HepG2 (cell line): Measurements from ENCODE around the gene AHCTF1. TPM values are rescaled to one million over a fixed set of nuclear protein-coding genes. Genes with fewer than 3 reads are reported as not detected.
A peak's percentile ranks its signal among the peaks of the same experiment; 100 is the strongest.

Source experiments
- ADNP ChIP-seq: sonication (generic); formaldehyde crosslinking; IDR thresholded peaks from 2 replicates; pipeline ENCODE4 v1.4.0; 2020; ENCODE audit warnings: missing genetic modification reagents
- ATF7 ChIP-seq, 2 experiments: fragments of 450-650 bp in 1 of 2; sonication (generic) in 1 of 2; formaldehyde crosslinking in 1 of 2; IDR thresholded peaks; 2 replicates each; pipeline versions ENCODE4 v1.4.0 to v1.6.1; 2016 to 2020; ENCODE audit warnings: antibody characterized with exemption in 1 of 2, mild to moderate bottlenecking in 1 of 2, missing genetic modification reagents in 1 of 2
- CENPT ChIP-seq: sonication (generic); formaldehyde crosslinking; IDR thresholded peaks from 2 replicates; pipeline ENCODE4 v1.8.0; 2022; ENCODE audit warnings: low read depth, mild to moderate bottlenecking, moderate library complexity, missing genetic modification reagents
- FOSL2 ChIP-seq: sonication (generic); formaldehyde crosslinking; IDR thresholded peaks from 2 replicates; pipeline ENCODE4 v1.4.0; 2020; ENCODE audit warnings: missing genetic modification reagents
- GATA4 ChIP-seq: sonication (generic); IDR thresholded peaks from 2 replicates; pipeline ENCODE4 v1.6.1; 2016; ENCODE audit warnings: antibody characterized with exemption, low read depth, borderline replicate concordance
- HIC2 ChIP-seq: sonication (generic); formaldehyde crosslinking; IDR thresholded peaks from 2 replicates; pipeline ENCODE4 v1.9.0; 2022; ENCODE audit warnings: low read depth, missing genetic modification reagents
- KDM1A ChIP-seq: IDR thresholded peaks from 2 replicates; pipeline ENCODE4 v1.6.1; 2016; ENCODE audit warnings: missing compliant biosample characterization
- KDM5A ChIP-seq: fragments of 200-600 bp; sonication (generic); IDR thresholded peaks from 2 replicates; pipeline ENCODE4 v1.7.0; 2018; ENCODE audit warnings: antibody characterized with exemption, mild to moderate bottlenecking, low read length, borderline replicate concordance
- MIER3 ChIP-seq: IDR thresholded peaks from 2 replicates; pipeline ENCODE4 v1.6.1; 2016; ENCODE audit warnings: missing compliant biosample characterization, borderline replicate concordance
- NFE2L2 ChIP-seq: fragments of 150-350 bp; IDR thresholded peaks from 2 replicates; pipeline ENCODE4 v1.6.1; 2014; ENCODE audit warnings: low read length
- RARG ChIP-seq: sonication (generic); formaldehyde crosslinking; IDR thresholded peaks from 2 replicates; pipeline ENCODE4 v1.4.0; 2020; ENCODE audit warnings: low read depth, mild to moderate bottlenecking, missing genetic modification reagents
- SAP130 ChIP-seq: IDR thresholded peaks from 2 replicates; pipeline ENCODE4 v1.6.1; 2016; ENCODE audit warnings: low read depth
- SOX6 ChIP-seq, 2 experiments: fragments of 450-650 bp in 1 of 2; sonication (generic) in 1 of 2; formaldehyde crosslinking in 1 of 2; IDR thresholded peaks; 2 replicates each; pipeline versions ENCODE4 v1.4.0 to v1.6.1; 2017 to 2020; ENCODE audit warnings: antibody characterized with exemption in 1 of 2, mild to moderate bottlenecking in 1 of 2, missing genetic modification reagents in 1 of 2
- SP140L ChIP-seq: sonication (generic); formaldehyde crosslinking; IDR thresholded peaks from 2 replicates; pipeline ENCODE4 v1.4.0; 2020; ENCODE audit warnings: missing genetic modification reagents, borderline replicate concordance
- U2AF1 ChIP-seq: fragments of 200-400 bp; formaldehyde crosslinking; optimal IDR thresholded peaks from 2 replicates; pipeline ENCODE3; 2017; ENCODE audit warnings: mild to moderate bottlenecking, low read depth, low read length
- ZGPAT ChIP-seq: IDR thresholded peaks from 2 replicates; pipeline ENCODE4 v1.6.1; 2016; ENCODE audit warnings: mild to moderate bottlenecking
- ZMYM3 ChIP-seq: sonication (generic); formaldehyde crosslinking; IDR thresholded peaks from 2 replicates; pipeline ENCODE4 v1.5.1; 2020; ENCODE audit warnings: mild to moderate bottlenecking, missing genetic modification reagents
- ZNF12 ChIP-seq: sonication (generic); formaldehyde crosslinking; IDR thresholded peaks from 2 replicates; pipeline ENCODE4 v1.5.0; 2020; ENCODE audit warnings: missing genetic modification reagents
- ZNF44 ChIP-seq: sonication (generic); formaldehyde crosslinking; IDR thresholded peaks from 2 replicates; pipeline ENCODE4 v1.5.1; 2020; ENCODE audit warnings: mild to moderate bottlenecking, missing genetic modification reagents
- ZNF674 ChIP-seq: sonication (generic); formaldehyde crosslinking; IDR thresholded peaks from 2 replicates; pipeline ENCODE4 v1.5.0; 2020; ENCODE audit warnings: low read depth, mild to moderate bottlenecking, missing genetic modification reagents
- ZNF768 ChIP-seq: sonication (generic); formaldehyde crosslinking; IDR thresholded peaks from 2 replicates; pipeline ENCODE4 v1.4.0; 2020; ENCODE audit warnings: missing genetic modification reagents
- ZNF776 ChIP-seq: sonication (generic); formaldehyde crosslinking; IDR thresholded peaks from 2 replicates; pipeline ENCODE4 v1.4.0; 2020; ENCODE audit warnings: mild to moderate bottlenecking, missing genetic modification reagents
- ZNF816 ChIP-seq: sonication (generic); formaldehyde crosslinking; IDR thresholded peaks from 2 replicates; pipeline ENCODE4 v1.8.0; 2022; ENCODE audit warnings: missing genetic modification reagents, mild to moderate bottlenecking, borderline replicate concordance
- polyA plus RNA-seq, 8 experiments: library from polyadenylated mRNA; depleted of rRNA in 3 of 8; stranded (reverse) in 7 of 8; unstranded in 1 of 8; fragments of >200 nt; fragmentation: Illumina TruSeq in 4 of 8; extraction: Trizol in 4 of 8; gene quantifications; 2 replicates each; pipeline versions ENCODE4 v1.2.1 to v1.2.3, GENCODE V29; 2011 to 2016; ENCODE audit warnings: low read depth in 4 of 8, missing spikeins in 1 of 8, mixed read lengths in 1 of 8; ENCODE audit not compliant: insufficient read depth in 1 of 8
- total RNA-seq, 5 experiments: library from RNA; depleted of rRNA; stranded (reverse); fragments of >200 nt; fragmentation: Illumina TruSeq; extraction: Trizol; gene quantifications; 2 replicates each; pipeline ENCODE4 v1.2.3, GENCODE V29; 2016; ENCODE audit warnings: low read depth in 1 of 5
- TF ChIP-seq, protein P1 (sequence below): sonication (generic); formaldehyde crosslinking; IDR thresholded peaks from 2 replicates; pipeline ENCODE4 v1.5.1; 2020; ENCODE audit warnings: mild to moderate bottlenecking, missing genetic modification reagents, borderline replicate concordance

AHCTF1 gene
- total and polyA plus RNA-seq, 2 of the 13 experiments (the other 11 are each of a cell fraction or from before 2014, with no cell fraction given), result 16.6 to 45.9 TPM

- TF ChIP-seq SP140L (CRISPR knock-in tag) (no peak), ZGPAT (CRISPR knock-in tag) (peak; percentile 46; the same call in 1 of the 2 replicates), SOX6 (IDR thresholded peaks at IDR 0.05) (no peak), SOX6 (CRISPR knock-in tag; IDR thresholded peaks at IDR 0.05) (peak; percentile 51; the same call in 1 of the 2 replicates), ZNF44 (no peak), ZNF674 (CRISPR knock-in tag) (no peak), KDM1A (peak; percentile 60; the same call in 1 of the 2 replicates), ATF7 (IDR thresholded peaks at IDR 0.05) (peak; percentile 49), ATF7 (CRISPR knock-in tag; IDR thresholded peaks at IDR 0.05) (no peak), GATA4 (no peak), HIC2 (CRISPR knock-in tag) (no peak), ZNF12 (CRISPR knock-in tag) (no peak), NFE2L2 (no peak), ADNP (CRISPR knock-in tag) (0 out of 2 replicates have a peak, but pooled peaks have one; percentile 57), SAP130 (CRISPR knock-in tag) (peak; percentile 37; the same call in 1 of the 2 replicates), ZNF816 (CRISPR knock-in tag) (no peak), FOSL2 (CRISPR knock-in tag) (no peak), ZNF768 (no peak), RARG (CRISPR knock-in tag) (no peak), CENPT (CRISPR knock-in tag) (no peak), ZMYM3 (CRISPR knock-in tag) (peak; percentile 91), MIER3 (CRISPR knock-in tag) (no peak), ZNF776 (CRISPR knock-in tag) (no peak), U2AF1 (no peak), KDM5A (no peak)
- TF ChIP-seq, protein P1, sequence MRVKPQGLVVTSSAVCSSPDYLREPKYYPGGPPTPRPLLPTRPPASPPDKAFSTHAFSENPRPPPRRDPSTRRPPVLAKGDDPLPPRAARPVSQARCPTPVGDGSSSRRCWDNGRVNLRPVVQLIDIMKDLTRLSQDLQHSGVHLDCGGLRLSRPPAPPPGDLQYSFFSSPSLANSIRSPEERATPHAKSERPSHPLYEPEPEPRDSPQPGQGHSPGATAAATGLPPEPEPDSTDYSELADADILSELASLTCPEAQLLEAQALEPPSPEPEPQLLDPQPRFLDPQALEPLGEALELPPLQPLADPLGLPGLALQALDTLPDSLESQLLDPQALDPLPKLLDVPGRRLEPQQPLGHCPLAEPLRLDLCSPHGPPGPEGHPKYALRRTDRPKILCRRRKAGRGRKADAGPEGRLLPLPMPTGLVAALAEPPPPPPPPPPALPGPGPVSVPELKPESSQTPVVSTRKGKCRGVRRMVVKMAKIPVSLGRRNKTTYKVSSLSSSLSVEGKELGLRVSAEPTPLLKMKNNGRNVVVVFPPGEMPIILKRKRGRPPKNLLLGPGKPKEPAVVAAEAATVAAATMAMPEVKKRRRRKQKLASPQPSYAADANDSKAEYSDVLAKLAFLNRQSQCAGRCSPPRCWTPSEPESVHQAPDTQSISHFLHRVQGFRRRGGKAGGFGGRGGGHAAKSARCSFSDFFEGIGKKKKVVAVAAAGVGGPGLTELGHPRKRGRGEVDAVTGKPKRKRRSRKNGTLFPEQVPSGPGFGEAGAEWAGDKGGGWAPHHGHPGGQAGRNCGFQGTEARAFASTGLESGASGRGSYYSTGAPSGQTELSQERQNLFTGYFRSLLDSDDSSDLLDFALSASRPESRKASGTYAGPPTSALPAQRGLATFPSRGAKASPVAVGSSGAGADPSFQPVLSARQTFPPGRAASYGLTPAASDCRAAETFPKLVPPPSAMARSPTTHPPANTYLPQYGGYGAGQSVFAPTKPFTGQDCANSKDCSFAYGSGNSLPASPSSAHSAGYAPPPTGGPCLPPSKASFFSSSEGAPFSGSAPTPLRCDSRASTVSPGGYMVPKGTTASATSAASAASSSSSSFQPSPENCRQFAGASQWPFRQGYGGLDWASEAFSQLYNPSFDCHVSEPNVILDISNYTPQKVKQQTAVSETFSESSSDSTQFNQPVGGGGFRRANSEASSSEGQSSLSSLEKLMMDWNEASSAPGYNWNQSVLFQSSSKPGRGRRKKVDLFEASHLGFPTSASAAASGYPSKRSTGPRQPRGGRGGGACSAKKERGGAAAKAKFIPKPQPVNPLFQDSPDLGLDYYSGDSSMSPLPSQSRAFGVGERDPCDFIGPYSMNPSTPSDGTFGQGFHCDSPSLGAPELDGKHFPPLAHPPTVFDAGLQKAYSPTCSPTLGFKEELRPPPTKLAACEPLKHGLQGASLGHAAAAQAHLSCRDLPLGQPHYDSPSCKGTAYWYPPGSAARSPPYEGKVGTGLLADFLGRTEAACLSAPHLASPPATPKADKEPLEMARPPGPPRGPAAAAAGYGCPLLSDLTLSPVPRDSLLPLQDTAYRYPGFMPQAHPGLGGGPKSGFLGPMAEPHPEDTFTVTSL, result peak; percentile 39; the same call in 1 of the 2 replicates
Observed at GRCh38 chr1:246919902-246920301, 11.8 kb downstream of the AHCTF1 start (continued).
